Measurements from ENCODE around the gene MPRIP. TPM values are rescaled to one million over a fixed set of nuclear protein-coding genes. Genes with fewer than 3 reads are reported as not detected.

Gene MPRIP
- total and polyA plus RNA-seq, 3 experiments from 2014 or later: 40.3 to 184 (median 174) TPM

DNA sequence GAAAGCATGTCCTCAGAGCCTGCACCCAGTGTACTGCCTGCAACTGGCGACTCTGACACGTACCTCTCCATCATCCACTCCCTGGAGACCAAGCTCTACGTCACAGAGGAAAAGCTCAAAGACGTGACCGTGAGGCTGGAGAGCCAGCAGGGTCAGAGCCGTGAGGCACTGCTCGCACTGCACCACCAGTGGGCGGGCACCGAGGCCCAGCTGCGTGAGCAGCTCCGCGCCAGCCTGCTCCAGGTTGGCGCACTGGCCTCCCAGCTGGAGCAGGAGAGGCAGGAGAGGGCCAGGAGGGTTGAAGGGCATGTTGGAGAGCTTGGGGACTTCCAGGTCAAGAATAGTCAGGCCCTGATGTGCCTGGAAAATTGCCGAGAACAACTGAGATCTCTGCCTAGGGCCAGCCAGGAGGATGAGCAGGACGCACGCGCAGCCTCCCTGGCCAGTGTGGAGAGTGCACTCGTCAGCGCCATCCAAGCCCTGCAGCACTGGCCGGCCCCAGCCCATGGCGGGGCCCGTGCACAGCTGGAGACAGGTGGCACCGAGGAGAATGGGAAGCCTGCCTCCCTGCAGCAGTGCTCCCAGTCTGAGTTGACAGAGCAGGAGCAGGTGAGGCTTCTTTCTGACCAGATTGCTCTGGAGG is 123.5 kb downstream of the MPRIP start:
- POLR2A ChIA-PET: no interaction called here
- Mint-ChIP-seq H3K27me3 (no peaks in the 10 kb centered on the region), H3K4me3 (no peak overlapping the region), H3K4me1 (peaks cover 8 to 32% (median 29%) of the 10 kb centered on the region in 3 donors), H3K36me3 (peaks cover 0 to 88% (median 25%) of the 10 kb centered on the region in 3 donors), H3K27ac (peak overlapping the region in 1 of 8 donors; percentile 32), H3K9me3 (no peaks in the 10 kb centered on the region)
- peaks cover 28% of the 10 kb centered on the region for H3K36me3 ChIP-seq (ENCODE audit: insufficient read depth, low read length)
- H3K4me3 ChIP-seq (ENCODE audit: low read length): no peak overlapping the region
- CTCF ChIA-PET: no interaction called here
- H3K27ac ChIP-seq (ENCODE audit: low read depth, low read length): no peak overlapping the region
- H3K9me3 ChIP-seq (ENCODE audit: low read length): no peaks in the 10 kb centered on the region
- DNase-seq: no peak
- peaks cover 2% of the 10 kb centered on the region for H3K4me1 ChIP-seq (ENCODE audit: insufficient read depth, low read length)
- H3K27me3 ChIP-seq (ENCODE audit: insufficient read depth, low read length, poor library complexity, severe bottlenecking): no peaks in the 10 kb centered on the region

DNA sequence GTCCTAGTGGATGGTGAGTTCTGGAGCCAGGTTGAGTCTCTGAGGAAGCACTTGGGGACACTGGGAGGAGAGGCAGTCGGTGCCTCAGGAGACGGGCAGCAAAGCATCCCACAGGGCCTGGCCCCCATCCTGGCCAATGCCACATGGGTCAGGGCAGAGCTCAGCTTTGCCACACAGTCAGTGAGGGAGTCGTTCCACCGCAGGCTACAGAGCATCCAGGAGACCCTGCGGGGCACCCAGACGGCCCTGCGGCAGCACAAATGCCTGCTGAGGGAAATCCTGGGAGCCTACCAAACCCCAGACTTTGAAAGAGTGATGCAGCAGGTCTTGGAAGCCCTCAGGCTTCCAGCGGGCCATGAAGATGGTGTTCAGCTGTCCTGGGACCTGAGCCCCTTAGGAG is 124.2 kb downstream of the MPRIP start:
- no peaks in the 10 kb centered on the region for H3K9me3 Mint-ChIP-seq
- no peak overlapping the region for H3K4me3 Mint-ChIP-seq
- H3K27ac ChIP-seq (ENCODE audit: low read depth, low read length): no peak overlapping the region
- H3K4me1 Mint-ChIP-seq: peaks cover 15 to 39% (median 35%) of the 10 kb centered on the region in 3 donors
- no peaks in the 10 kb centered on the region for H3K9me3 ChIP-seq (ENCODE audit: low read length)
- peaks cover 8% of the 10 kb centered on the region for H3K4me1 ChIP-seq (ENCODE audit: insufficient read depth, low read length)
- peak overlapping the region in 1 of 8 donors; percentile 32 for H3K27ac Mint-ChIP-seq
- DNase-seq: no peak
- CTCF ChIA-PET: interaction anchor here (1.4 kb wide), 1 partner anchor 11 kb away, joined by 4 read pairs; no protein-coding TSS in a partner anchor
- peaks cover 0 to 88% (median 28%) of the 10 kb centered on the region in 3 donors for H3K36me3 Mint-ChIP-seq
- no peak overlapping the region for H3K4me3 ChIP-seq (ENCODE audit: low read length)
- POLR2A ChIA-PET: interaction anchor here (0.9 kb wide), 1 partner anchor 13 kb away, joined by 3 read pairs; no protein-coding TSS in a partner anchor
- peaks cover 27% of the 10 kb centered on the region for H3K36me3 ChIP-seq (ENCODE audit: insufficient read depth, low read length)
- no peaks in the 10 kb centered on the region for H3K27me3 ChIP-seq (ENCODE audit: insufficient read depth, low read length, poor library complexity, severe bottlenecking)
- no peaks in the 10 kb centered on the region for H3K27me3 Mint-ChIP-seq

DNA sequence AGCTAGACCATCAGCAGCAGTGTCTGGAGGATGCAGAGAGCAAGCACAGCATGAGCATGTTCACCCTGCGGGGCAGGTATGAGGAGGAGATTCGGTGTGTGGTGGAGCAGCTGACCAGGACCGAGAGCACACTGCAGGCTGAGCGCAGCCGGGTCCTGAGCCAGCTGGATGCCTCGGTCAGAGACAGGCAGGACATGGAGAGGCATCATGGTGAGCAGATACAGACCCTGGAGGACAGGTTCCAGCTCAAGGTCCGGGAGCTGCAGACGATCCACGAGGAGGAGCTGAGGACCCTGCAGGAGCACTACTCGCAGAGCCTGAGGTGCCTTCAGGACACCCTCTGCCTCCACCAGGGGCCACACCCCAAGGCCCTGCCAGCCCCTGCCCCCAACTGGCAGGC is 125.1 kb downstream of the MPRIP start:
- Mint-ChIP-seq H3K4me3 (no peak overlapping the region), H3K9me3 (no peaks in the 10 kb centered on the region), H3K4me1 (peaks cover 20 to 46% (median 42%) of the 10 kb centered on the region in 3 donors), H3K27me3 (no peaks in the 10 kb centered on the region), H3K36me3 (peaks cover 0 to 88% (median 23%) of the 10 kb centered on the region in 3 donors), H3K27ac (peak overlapping the region in 2 of 8 donors; percentile 48 to 85)
- no peak for DNase-seq
- H3K4me1 ChIP-seq (ENCODE audit: insufficient read depth, low read length): peaks cover 17% of the 10 kb centered on the region
- no peaks in the 10 kb centered on the region for H3K27me3 ChIP-seq (ENCODE audit: insufficient read depth, low read length, poor library complexity, severe bottlenecking)
- ChIA-PET CTCF (interaction anchor here (1.4 kb wide), 1 partner anchor 12 kb away, joined by 4 read pairs; no protein-coding TSS in a partner anchor), POLR2A (interaction anchor here (0.9 kb wide), 1 partner anchor 12 kb away, joined by 3 read pairs; no protein-coding TSS in a partner anchor)
- H3K27ac ChIP-seq (ENCODE audit: low read depth, low read length): no peak overlapping the region
- peaks cover 26% of the 10 kb centered on the region for H3K36me3 ChIP-seq (ENCODE audit: insufficient read depth, low read length)
- no peak overlapping the region for H3K4me3 ChIP-seq (ENCODE audit: low read length)
- H3K9me3 ChIP-seq (ENCODE audit: low read length): no peaks in the 10 kb centered on the region

DNA sequence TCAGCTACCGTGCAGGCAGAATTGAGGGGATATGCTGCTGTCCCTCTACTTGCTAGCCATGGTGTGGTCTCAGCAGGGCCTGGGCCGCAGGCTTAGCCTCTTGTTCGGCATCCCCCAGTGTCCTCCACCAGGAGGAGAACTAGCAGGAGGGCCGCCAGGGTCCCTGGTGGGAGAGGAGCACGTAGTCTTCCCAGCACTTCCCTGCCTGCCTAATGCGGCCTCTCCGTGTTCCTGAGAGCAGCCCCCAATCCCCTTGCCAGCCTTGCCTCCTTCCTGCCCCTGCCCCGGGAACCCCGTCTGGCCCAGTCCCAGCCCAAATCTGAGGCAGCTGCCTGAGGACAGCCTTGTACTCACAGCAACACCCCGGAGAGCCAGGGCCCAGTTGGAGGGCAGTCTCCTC is 125.7 kb downstream of the MPRIP start:
- peaks cover 33% of the 10 kb centered on the region for H3K36me3 ChIP-seq (ENCODE audit: insufficient read depth, low read length)

DNA sequence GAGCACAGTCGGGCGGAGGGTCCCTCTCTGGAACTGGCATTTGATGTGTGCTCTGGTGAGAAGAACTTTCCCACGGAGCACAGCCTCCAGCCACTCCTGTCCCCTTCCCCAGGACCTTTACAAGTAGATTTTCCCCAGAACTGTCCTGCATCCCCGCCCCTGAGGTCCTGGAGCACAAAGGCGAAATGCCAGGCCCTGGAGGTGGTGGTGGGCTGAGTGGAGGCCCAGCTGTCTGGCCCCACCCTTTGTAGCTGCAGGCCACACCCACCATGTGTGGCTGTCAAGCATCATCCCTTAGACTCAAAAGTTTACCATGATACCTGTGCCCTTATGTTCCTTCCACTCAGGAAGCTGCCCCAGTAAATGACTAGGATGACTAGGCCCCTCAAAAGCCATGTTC is 126.1 kb downstream of the MPRIP start:
- peaks cover 27 to 57% (median 52%) of the 10 kb centered on the region in 3 donors for H3K4me1 Mint-ChIP-seq
- peaks cover 34% of the 10 kb centered on the region for H3K36me3 ChIP-seq (ENCODE audit: insufficient read depth, low read length)
- no peaks in the 10 kb centered on the region for H3K9me3 ChIP-seq (ENCODE audit: low read length)
- CTCF ChIA-PET: no interaction called here
- peak overlapping the region in 6 of 8 donors; percentile 42 to 97 (median 70) for H3K27ac Mint-ChIP-seq
- POLR2A ChIA-PET: no interaction called here
- no peaks in the 10 kb centered on the region for H3K27me3 ChIP-seq (ENCODE audit: insufficient read depth, low read length, poor library complexity, severe bottlenecking)
- H3K4me3 Mint-ChIP-seq: no peak overlapping the region
- no peak for DNase-seq
- H3K4me1 ChIP-seq (ENCODE audit: insufficient read depth, low read length): peaks cover 27% of the 10 kb centered on the region
- no peaks in the 10 kb centered on the region for H3K27me3 Mint-ChIP-seq
- H3K4me3 ChIP-seq (ENCODE audit: low read length): no peak overlapping the region
- no peaks in the 10 kb centered on the region for H3K9me3 Mint-ChIP-seq
- no peak overlapping the region for H3K27ac ChIP-seq (ENCODE audit: low read depth, low read length)
- peaks cover 3 to 87% (median 22%) of the 10 kb centered on the region in 3 donors for H3K36me3 Mint-ChIP-seq

More for the DNA sequence above, 125.7 kb downstream of the MPRIP start:
- Mint-ChIP-seq H3K27ac (peak overlapping the region in 2 of 8 donors; percentile 66 to 89), H3K9me3 (no peaks in the 10 kb centered on the region), H3K36me3 (peaks cover 2 to 88% (median 22%) of the 10 kb centered on the region in 3 donors), H3K4me1 (peaks cover 25 to 53% (median 48%) of the 10 kb centered on the region in 3 donors), H3K27me3 (no peaks in the 10 kb centered on the region), H3K4me3 (no peak overlapping the region)
- no peak overlapping the region for H3K4me3 ChIP-seq (ENCODE audit: low read length)
- ChIA-PET POLR2A (no interaction called here), CTCF (no interaction called here)
- no peak overlapping the region for H3K27ac ChIP-seq (ENCODE audit: low read depth, low read length)
- DNase-seq: no peak
- H3K9me3 ChIP-seq (ENCODE audit: low read length): no peaks in the 10 kb centered on the region
- H3K27me3 ChIP-seq (ENCODE audit: insufficient read depth, low read length, poor library complexity, severe bottlenecking): no peaks in the 10 kb centered on the region
- H3K4me1 ChIP-seq (ENCODE audit: insufficient read depth, low read length): peaks cover 23% of the 10 kb centered on the region

DNA sequence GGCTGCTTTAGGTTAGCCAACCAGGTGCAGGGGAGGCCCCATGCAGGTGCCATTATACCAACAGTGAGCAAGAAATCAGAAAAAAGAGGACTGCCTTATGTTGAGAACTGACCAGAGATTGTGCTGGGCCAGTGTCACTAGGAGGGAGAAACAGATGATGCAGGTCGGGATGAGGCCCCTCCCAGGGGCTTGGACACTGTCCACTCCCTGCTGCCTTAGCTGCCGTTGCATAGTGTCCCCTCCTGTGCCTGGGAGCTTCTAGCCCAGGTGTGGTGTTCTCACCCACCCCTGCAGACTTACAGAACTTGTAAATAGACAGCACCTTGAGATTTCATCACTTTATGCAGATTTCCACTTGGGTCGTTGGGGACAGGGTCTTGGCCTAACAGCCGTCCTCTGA is 127.1 kb downstream of the MPRIP start:
- H3K4me3 Mint-ChIP-seq: no peak overlapping the region
- POLR2A ChIA-PET: no interaction called here
- CTCF ChIA-PET: no interaction called here
- peaks cover 3 to 87% (median 23%) of the 10 kb centered on the region in 3 donors for H3K36me3 Mint-ChIP-seq
- no peaks in the 10 kb centered on the region for H3K27me3 Mint-ChIP-seq
- no peaks in the 10 kb centered on the region for H3K9me3 ChIP-seq (ENCODE audit: low read length)
- H3K4me3 ChIP-seq (ENCODE audit: low read length): no peak overlapping the region
- no peaks in the 10 kb centered on the region for H3K9me3 Mint-ChIP-seq
- H3K36me3 ChIP-seq (ENCODE audit: insufficient read depth, low read length): peaks cover 39% of the 10 kb centered on the region
- H3K4me1 ChIP-seq (ENCODE audit: insufficient read depth, low read length): peaks cover 28% of the 10 kb centered on the region
- H3K27me3 ChIP-seq (ENCODE audit: insufficient read depth, low read length, poor library complexity, severe bottlenecking): no peaks in the 10 kb centered on the region
- no peak for DNase-seq
- H3K27ac Mint-ChIP-seq: peak overlapping the region in 7 of 8 donors; percentile 16 to 97 (median 61)
- peaks cover 29 to 61% (median 60%) of the 10 kb centered on the region in 3 donors for H3K4me1 Mint-ChIP-seq
- no peak overlapping the region for H3K27ac ChIP-seq (ENCODE audit: low read depth, low read length)

DNA sequence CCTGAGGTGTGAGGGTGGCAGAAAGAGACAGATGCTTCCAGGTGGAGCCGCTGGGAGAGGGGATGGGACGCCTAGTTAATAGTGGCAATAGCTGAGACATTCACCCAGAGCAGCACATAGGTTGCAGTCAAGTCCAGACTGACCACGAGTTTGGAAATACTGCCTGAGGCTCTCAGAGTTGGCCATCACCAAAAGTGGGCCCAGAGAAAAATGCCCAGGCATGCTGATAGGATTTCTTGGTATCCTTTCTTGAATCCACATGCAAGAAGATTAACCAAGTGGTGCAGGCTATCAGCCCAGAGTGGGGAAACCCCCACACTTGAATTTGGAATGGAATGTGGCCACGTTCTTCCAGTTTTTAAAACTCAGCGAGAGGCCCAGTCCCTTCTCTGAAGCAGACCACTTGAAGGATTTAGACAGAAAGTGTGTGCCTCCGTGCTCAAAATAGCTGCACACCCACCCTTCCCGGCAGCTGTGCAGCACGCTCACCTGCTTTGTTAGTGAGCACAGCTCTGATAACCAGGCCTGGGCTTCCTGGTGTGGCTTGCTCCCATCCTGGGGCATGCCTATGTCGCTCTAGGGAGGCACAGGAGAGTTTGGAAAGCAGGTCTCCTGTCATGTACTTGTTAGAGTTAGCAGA is 128.2 kb downstream of the MPRIP start:
- Mint-ChIP-seq H3K9me3 (no peaks in the 10 kb centered on the region), H3K4me1 (peaks cover 31 to 65% (median 64%) of the 10 kb centered on the region in 3 donors), H3K4me3 (no peak overlapping the region), H3K27ac (peak overlapping the region; percentile 71 to 96 (median 82)), H3K36me3 (peaks cover 3 to 87% (median 14%) of the 10 kb centered on the region in 3 donors), H3K27me3 (no peaks in the 10 kb centered on the region)
- no peak overlapping the region for H3K27ac ChIP-seq (ENCODE audit: low read depth, low read length)
- H3K9me3 ChIP-seq (ENCODE audit: low read length): no peaks in the 10 kb centered on the region
- H3K36me3 ChIP-seq (ENCODE audit: insufficient read depth, low read length): peaks cover 32% of the 10 kb centered on the region
- no peaks in the 10 kb centered on the region for H3K27me3 ChIP-seq (ENCODE audit: insufficient read depth, low read length, poor library complexity, severe bottlenecking)
- no peak for DNase-seq
- H3K4me3 ChIP-seq (ENCODE audit: low read length): no peak overlapping the region
- peaks cover 37% of the 10 kb centered on the region for H3K4me1 ChIP-seq (ENCODE audit: insufficient read depth, low read length)
- ChIA-PET CTCF (no interaction called here), POLR2A (no interaction called here)

DNA sequence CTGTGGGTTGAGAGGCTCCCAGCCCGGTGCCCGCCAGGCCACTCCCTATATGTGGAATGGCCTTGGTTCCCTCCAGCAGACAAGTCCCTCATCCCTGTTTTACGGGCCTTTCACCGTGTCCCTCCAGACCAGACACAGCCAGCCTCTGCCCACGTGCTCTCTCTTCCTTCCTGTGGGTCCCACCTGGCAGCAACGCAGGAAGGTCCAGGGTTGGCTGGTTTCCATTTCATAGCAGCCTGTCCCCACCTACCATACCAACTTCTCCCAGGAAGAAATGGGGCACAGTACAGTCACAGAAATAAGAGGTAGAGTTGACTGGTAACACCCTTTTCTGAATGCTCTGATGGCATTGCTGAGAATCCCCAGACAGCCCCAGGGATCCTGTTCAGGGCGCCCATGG is 128.9 kb downstream of the MPRIP start:
- POLR2A ChIA-PET: no interaction called here
- Mint-ChIP-seq H3K9me3 (no peaks in the 10 kb centered on the region), H3K27ac (peak overlapping the region; percentile 71 to 96 (median 82)), H3K4me3 (peak overlapping the region in 2 of 7 donors; percentile 19 to 74), H3K27me3 (no peaks in the 10 kb centered on the region), H3K36me3 (peaks cover 3 to 87% (median 17%) of the 10 kb centered on the region in 3 donors), H3K4me1 (peaks cover 35 to 72% (median 69%) of the 10 kb centered on the region in 3 donors)
- Histone ChIP-seq H3K9me3 (ENCODE audit: low read length) (no peaks in the 10 kb centered on the region), H3K4me1 (ENCODE audit: insufficient read depth, low read length) (peaks cover 45% of the 10 kb centered on the region), H3K27me3 (ENCODE audit: insufficient read depth, low read length, poor library complexity, severe bottlenecking) (no peaks in the 10 kb centered on the region), H3K27ac (ENCODE audit: low read depth, low read length) (no peak overlapping the region), H3K36me3 (ENCODE audit: insufficient read depth, low read length) (peaks cover 29% of the 10 kb centered on the region), H3K4me3 (ENCODE audit: low read length) (no peak overlapping the region)
- DNase-seq: no peak
- CTCF ChIA-PET: no interaction called here

Data from CD8-positive, alpha-beta memory T cell (primary cell).